K562 (cell line): ENCODE measurements around the gene KRT35. TPM values are rescaled to one million over a fixed set of nuclear protein-coding genes. Genes with fewer than 3 reads are reported as not detected.

ENCODE experiments used
- BRD9 ChIP-seq: fragments of 450-650 bp; IDR thresholded peaks from 2 replicates; pipeline ENCODE4 v1.6.1; 2018; ENCODE audit warnings: low read depth; ENCODE audit not compliant: partially characterized antibody
- CREBBP ChIP-seq: IDR thresholded peaks from one replicate; pipeline ENCODE4 v1.6.1; 2012; ENCODE audit warnings: low read depth, mild to moderate bottlenecking, control low read depth, inconsistent platforms, low read length
- E2F5 ChIP-seq: sonication (generic); formaldehyde crosslinking; IDR thresholded peaks from 2 replicates; pipeline ENCODE4 v1.8.0; 2022; ENCODE audit warnings: mild to moderate bottlenecking, missing genetic modification reagents
- ETV5 ChIP-seq: sonication (generic); formaldehyde crosslinking; IDR thresholded peaks from 2 replicates; pipeline ENCODE4 v1.4.0; 2020; ENCODE audit warnings: low read depth, mild to moderate bottlenecking, missing genetic modification reagents
- FOSL1 ChIP-seq: fragments of 200-800 bp; sonication (Bioruptor generic); conservative IDR thresholded peaks from 2 replicates; pipeline ENCODE4 v1.6.1; 2016; ENCODE audit warnings: missing genetic modification characterization, missing compliant biosample characterization
- FOXP1 ChIP-seq: sonication (generic); formaldehyde crosslinking; IDR thresholded peaks from 2 replicates; pipeline ENCODE4 v1.8.0; 2022; ENCODE audit warnings: mild to moderate bottlenecking, missing genetic modification reagents
- HMG20B ChIP-seq: fragments of 250-450 bp; sonication (Bioruptor Pico); IDR thresholded peaks from 2 replicates; pipeline ENCODE4 v1.5.0; 2021; ENCODE audit warnings: mild to moderate bottlenecking
- KHSRP ChIP-seq: fragments of 450-650 bp; IDR thresholded peaks from 2 replicates; pipeline ENCODE4 v1.6.1; 2017
- KLF13 ChIP-seq: fragments of 450-650 bp; IDR thresholded peaks from 2 replicates; pipeline ENCODE4 v1.6.1; 2016; ENCODE audit warnings: missing genetic modification characterization, low read depth, mild to moderate bottlenecking, missing compliant biosample characterization, moderate library complexity, borderline replicate concordance
- MTA2 ChIP-seq: fragments of 450-650 bp; IDR thresholded peaks from 2 replicates; pipeline ENCODE4 v1.6.1; 2016; ENCODE audit warnings: low read depth
- PHF21A ChIP-seq: fragments of 450-650 bp; IDR thresholded peaks from 2 replicates; pipeline ENCODE4 v1.6.1; 2017; ENCODE audit warnings: low read depth, borderline replicate concordance
- RBM14 ChIP-seq: fragments of 200-400 bp; formaldehyde crosslinking; IDR thresholded peaks from 2 replicates; pipeline ENCODE4 v1.6.1; 2018; ENCODE audit warnings: low read depth, mild to moderate bottlenecking, low read length, moderate library complexity, borderline replicate concordance; ENCODE audit not compliant: insufficient read depth
- RFX7 ChIP-seq: fragments of 250-450 bp; sonication (Bioruptor Pico); IDR thresholded peaks from 2 replicates; pipeline ENCODE4 v1.5.1; 2021; ENCODE audit warnings: mild to moderate bottlenecking
- SIX5 ChIP-seq, 2 experiments: IDR thresholded peaks; 2 replicates each; pipeline ENCODE4 v1.6.1; 2011; ENCODE audit warnings: low read length in 2 of 2, borderline replicate concordance in 1 of 2, low read depth in 1 of 2, mild to moderate bottlenecking in 1 of 2, moderate library complexity in 1 of 2; ENCODE audit not compliant: insufficient read depth in 1 of 2
- YY1 ChIP-seq, 3 experiments: IDR thresholded peaks; 2 replicates each; pipeline ENCODE4 v1.6.1; 2011; ENCODE audit warnings: low read length in 2 of 3, mild to moderate bottlenecking in 2 of 3, moderate library complexity in 2 of 3, borderline replicate concordance in 1 of 3, control low read depth in 1 of 3, low read depth in 1 of 3; ENCODE audit not compliant: insufficient read depth in 3 of 3, insufficient replicate concordance in 2 of 3, control insufficient read depth in 1 of 3, insufficient read length in 1 of 3; ENCODE audit errors: extremely low read depth in 1 of 3
- ZFP36 ChIP-seq: fragments of 150-350 bp; IDR thresholded peaks from 2 replicates; pipeline ENCODE4 v1.6.1; 2018; ENCODE audit warnings: low read length, low read depth; ENCODE audit not compliant: partially characterized antibody
- ZKSCAN3 ChIP-seq: fragments of 250-450 bp; sonication (Bioruptor Pico); IDR thresholded peaks from 2 replicates; pipeline ENCODE4 v1.4.0; 2020
- ZNF239 ChIP-seq: fragments of 250-450 bp; sonication (Bioruptor Pico); IDR thresholded peaks from 2 replicates; pipeline ENCODE4 v1.4.0; 2020; ENCODE audit warnings: mild to moderate bottlenecking
- ZNF639 ChIP-seq, 2 experiments: fragments of 200-800 bp in 1 of 2; sonication (Bioruptor generic) in 1 of 2; sonication (generic) in 1 of 2; formaldehyde crosslinking in 1 of 2; IDR thresholded peaks in 1 of 2; conservative IDR thresholded peaks in 1 of 2; 2 replicates each; pipeline versions ENCODE4 v1.5.0 to v1.6.1; 2016 to 2020; ENCODE audit warnings: missing compliant biosample characterization in 1 of 2, missing genetic modification characterization in 1 of 2, missing genetic modification reagents in 1 of 2
- ZNF766 ChIP-seq: fragments of 200-800 bp; sonication (Bioruptor generic); conservative IDR thresholded peaks from 2 replicates; pipeline ENCODE4 v1.6.1; 2016; ENCODE audit warnings: missing genetic modification characterization, missing compliant biosample characterization
- ZSCAN29 ChIP-seq: fragments of 450-650 bp; IDR thresholded peaks from 2 replicates; pipeline ENCODE4 v1.6.1; 2017
- ZSCAN32 ChIP-seq: fragments of 450-650 bp; formaldehyde crosslinking; IDR thresholded peaks from 2 replicates; pipeline ENCODE4 v1.4.0; 2020; ENCODE audit warnings: mild to moderate bottlenecking, moderate library complexity
- polyA plus RNA-seq, 8 experiments: library from polyadenylated mRNA; depleted of rRNA in 4 of 8; stranded (reverse) in 5 of 8; unstranded in 3 of 8; fragments of >200 nt; fragmentation: Nextera tagmentation in 2 of 8; fragmentation: Illumina TruSeq in 1 of 8; extraction: Ambion mirVana in 2 of 8; extraction: Trizol in 1 of 8; gene quantifications; 2 replicates each; pipeline versions ENCODE4 v1.2.1 to v1.2.3, GENCODE V29; 2011 to 2014; ENCODE audit warnings: inconsistent platforms in 1 of 8, missing spikeins in 1 of 8
- total RNA-seq, 7 experiments: library from RNA; depleted of rRNA in 6 of 7; stranded (reverse); fragments of >200 nt in 6 of 7; fragmentation: Illumina TruSeq in 2 of 7; extraction: Trizol in 2 of 7; gene quantifications; 2 replicates each; pipeline versions ENCODE4 v1.2.1 to v1.2.3, GENCODE V29; 2011 to 2021; ENCODE audit warnings: low replicate concordance in 1 of 7
- TF ChIP-seq, protein P1 (sequence below): fragments of 450-650 bp; IDR thresholded peaks from 2 replicates; pipeline ENCODE4 v1.6.1; 2014; ENCODE audit warnings: low read depth, mild to moderate bottlenecking, moderate library complexity, borderline replicate concordance
- TF ChIP-seq, protein P2 (sequence below): fragments of 250-450 bp; sonication (Bioruptor Pico); IDR thresholded peaks from 2 replicates; pipeline ENCODE4 v1.9.0; 2021; ENCODE audit warnings: mild to moderate bottlenecking

Gene KRT35
- total and polyA plus RNA-seq, 9 of the 15 experiments (the other 6 are each of a cell fraction or from before 2014, with no cell fraction given) = not detected

DNA sequence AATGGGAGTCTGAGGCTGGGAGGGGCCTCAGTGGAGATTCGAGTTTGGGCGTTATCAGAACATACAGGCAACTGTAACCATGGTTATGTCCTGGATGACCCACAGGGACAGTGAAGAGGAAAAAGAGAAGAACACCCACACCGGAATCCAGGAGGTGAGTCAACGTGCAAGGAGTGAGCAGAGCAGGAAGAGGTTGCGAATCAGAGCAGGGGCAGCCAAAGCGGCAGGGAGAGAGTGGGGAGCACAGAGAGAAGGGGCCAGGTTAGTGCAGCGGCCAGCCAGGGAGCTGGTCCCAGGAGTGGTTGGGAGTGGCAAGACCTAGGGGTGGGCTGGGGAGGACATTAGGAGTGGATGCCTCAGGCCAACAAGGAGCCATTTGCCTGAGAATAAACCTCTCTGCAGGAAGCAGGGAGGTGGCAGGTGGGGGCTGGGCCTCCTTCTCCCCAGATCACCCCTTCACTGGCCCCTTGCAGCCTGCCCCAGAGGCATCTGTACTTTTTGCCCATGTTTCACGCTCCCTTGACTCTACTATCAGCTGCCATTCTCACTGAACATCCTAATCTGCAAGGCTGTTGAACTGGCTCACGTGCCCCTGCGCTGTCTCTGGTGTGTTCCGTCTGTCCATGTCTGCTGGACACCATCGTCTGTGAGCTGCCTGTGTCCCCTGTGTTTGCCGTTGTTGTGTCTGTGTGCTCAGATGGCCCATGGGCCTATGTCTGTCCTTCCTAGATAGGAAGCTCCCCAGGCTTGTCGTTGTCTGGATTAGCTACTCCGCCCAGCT, 19.4 kb upstream of the KRT35 start (continued):
- no peak for TF ChIP-seq KHSRP
- no peak for TF ChIP-seq PHF21A
- TF ChIP-seq CREBBP = no peak
- TF ChIP-seq ZNF639 (CRISPR knock-in tag; conservative IDR thresholded peaks at IDR 0.05 in 1 of 2, IDR thresholded peaks at IDR 0.05 in 1 of 2) = 0 out of 4 replicates have a peak, but pooled peaks of 1 of the 2 experiments have one; percentile 15
- TF ChIP-seq, protein P1, sequence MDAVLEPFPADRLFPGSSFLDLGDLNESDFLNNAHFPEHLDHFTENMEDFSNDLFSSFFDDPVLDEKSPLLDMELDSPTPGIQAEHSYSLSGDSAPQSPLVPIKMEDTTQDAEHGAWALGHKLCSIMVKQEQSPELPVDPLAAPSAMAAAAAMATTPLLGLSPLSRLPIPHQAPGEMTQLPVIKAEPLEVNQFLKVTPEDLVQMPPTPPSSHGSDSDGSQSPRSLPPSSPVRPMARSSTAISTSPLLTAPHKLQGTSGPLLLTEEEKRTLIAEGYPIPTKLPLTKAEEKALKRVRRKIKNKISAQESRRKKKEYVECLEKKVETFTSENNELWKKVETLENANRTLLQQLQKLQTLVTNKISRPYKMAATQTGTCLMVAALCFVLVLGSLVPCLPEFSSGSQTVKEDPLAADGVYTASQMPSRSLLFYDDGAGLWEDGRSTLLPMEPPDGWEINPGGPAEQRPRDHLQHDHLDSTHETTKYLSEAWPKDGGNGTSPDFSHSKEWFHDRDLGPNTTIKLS = no peak
- no peak for TF ChIP-seq HMG20B (CRISPR knock-in tag)
- peak in 1 of 3 experiments; percentile 17 for TF ChIP-seq YY1 (IDR thresholded peaks at IDR 0.05; ENCODE audit: borderline replicate concordance in 1 of 3, control insufficient read depth in 1 of 3, extremely low read depth in 1 of 3, insufficient read depth in 3 of 3, insufficient read length in 1 of 3, insufficient replicate concordance in 2 of 3, low read depth in 1 of 3, low read length in 2 of 3)
- TF ChIP-seq ZNF766 (CRISPR knock-in tag) = peak; percentile 84
- TF ChIP-seq ETV5 (CRISPR knock-in tag) = no peak
- no peak for TF ChIP-seq SIX5 (IDR thresholded peaks at IDR 0.05; ENCODE audit: borderline replicate concordance in 1 of 2, insufficient read depth in 1 of 2, low read depth in 1 of 2, low read length in 2 of 2)
- peak; percentile 86 for TF ChIP-seq FOSL1 (tag)
- no peak for TF ChIP-seq ZKSCAN3
- no peak for TF ChIP-seq RFX7
- TF ChIP-seq, protein P2, sequence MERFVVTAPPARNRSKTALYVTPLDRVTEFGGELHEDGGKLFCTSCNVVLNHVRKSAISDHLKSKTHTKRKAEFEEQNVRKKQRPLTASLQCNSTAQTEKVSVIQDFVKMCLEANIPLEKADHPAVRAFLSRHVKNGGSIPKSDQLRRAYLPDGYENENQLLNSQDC = no peak
- no peak for TF ChIP-seq RBM14
- no peak for TF ChIP-seq ZSCAN29
- no peak for TF ChIP-seq ZSCAN32
- TF ChIP-seq ZNF239 (CRISPR knock-in tag) = no peak
- peak; percentile 33 for TF ChIP-seq MTA2
- TF ChIP-seq ZFP36 = no peak
- TF ChIP-seq BRD9 = no peak
- no peak for TF ChIP-seq E2F5 (CRISPR knock-in tag)
- no peak for TF ChIP-seq FOXP1 (CRISPR knock-in tag)
- no peak for TF ChIP-seq KLF13
